A549 (cell line): Measurements from ENCODE around the gene TCP11L2.

Source experiments
- CEBPB ChIP-seq, 2 experiments: fragments of >200 bp in 1 of 2; sonication (Bioruptor Twin) in 1 of 2; formaldehyde crosslinking in 1 of 2; IDR thresholded peaks; 2 replicates each; pipeline ENCODE4 v1.6.1; 2012 to 2016
- CTCF ChIP-seq: fragments of >200 bp; sonication (Bioruptor Twin); formaldehyde crosslinking; IDR thresholded peaks from 3 replicates; pipeline ENCODE4 v1.5.1; 2016
- HOXA7 ChIP-seq: fragments of 250-450 bp; sonication (Bioruptor Pico); IDR thresholded peaks from 2 replicates; pipeline ENCODE4 v1.5.0; 2020; ENCODE audit warnings: mild to moderate bottlenecking, moderate library complexity
- POLR2A ChIP-seq: IDR thresholded peaks from 2 replicates; pipeline ENCODE4 v1.6.1; 2012; ENCODE audit warnings: mild to moderate bottlenecking, low read length
- POLR2AphosphoS2 ChIP-seq: conservative IDR thresholded peaks from 2 replicates; pipeline ENCODE4 v1.6.1; 2012; ENCODE audit warnings: low read length, improper control_type of control experiment, inconsistent platforms
- SMC3 ChIP-seq: fragments of >200 bp; sonication (Bioruptor Twin); formaldehyde crosslinking; IDR thresholded peaks from 3 replicates; pipeline ENCODE4 v1.6.1; 2018; ENCODE audit warnings: inconsistent platforms
- ZFP36 ChIP-seq: fragments of 450-650 bp; IDR thresholded peaks from 2 replicates; pipeline ENCODE4 v1.6.1; 2014; ENCODE audit warnings: borderline replicate concordance; ENCODE audit not compliant: partially characterized antibody
- TF ChIP-seq, protein P1 (sequence below): fragments of >200 bp; sonication (Bioruptor Twin); formaldehyde crosslinking; IDR thresholded peaks from 3 replicates; pipeline ENCODE4 v1.6.1; 2016

- no peak for TF ChIP-seq HOXA7 (CRISPR knock-in tag)
- TF ChIP-seq SMC3, result no peak
- TF ChIP-seq CTCF, result no peak
- no peak for TF ChIP-seq ZFP36
- no peak for TF ChIP-seq POLR2A
- no peak for TF ChIP-seq POLR2AphosphoS2
- TF ChIP-seq, protein P1, sequence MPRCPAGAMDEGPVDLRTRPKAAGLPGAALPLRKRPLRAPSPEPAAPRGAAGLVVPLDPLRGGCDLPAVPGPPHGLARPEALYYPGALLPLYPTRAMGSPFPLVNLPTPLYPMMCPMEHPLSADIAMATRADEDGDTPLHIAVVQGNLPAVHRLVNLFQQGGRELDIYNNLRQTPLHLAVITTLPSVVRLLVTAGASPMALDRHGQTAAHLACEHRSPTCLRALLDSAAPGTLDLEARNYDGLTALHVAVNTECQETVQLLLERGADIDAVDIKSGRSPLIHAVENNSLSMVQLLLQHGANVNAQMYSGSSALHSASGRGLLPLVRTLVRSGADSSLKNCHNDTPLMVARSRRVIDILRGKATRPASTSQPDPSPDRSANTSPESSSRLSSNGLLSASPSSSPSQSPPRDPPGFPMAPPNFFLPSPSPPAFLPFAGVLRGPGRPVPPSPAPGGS, result no peak
- no peak for TF ChIP-seq CEBPB (IDR thresholded peaks at IDR 0.05)
Observed at GRCh38 chr12:106291342-106291741, 11.2 kb upstream of the TCP11L2 start.
